Activated CD4-positive, alpha-beta T cell treated with anti-CD3 and anti-CD28 coated beads, Interleukin-2, amount 10 ng/mL, durations not matched to agents 7 days and 5 days (primary cell): ENCODE results near the gene FAM177B. TPM values are rescaled to one million over a fixed set of nuclear protein-coding genes. Genes with fewer than 3 reads are reported as not detected.
"Not testable (repeated sequence)": the region's sequence is repeated elsewhere in the genome, so short reads cannot be mapped to it uniquely, and the experiment has no call there.

Experiments used
- CTCF ChIA-PET: fragments of 350-600 bp; sonication (Branson Sonifier 250); formaldehyde crosslinking; loops from one replicate; lab custom pipeline; 2021; ENCODE audit warnings: antibody characterized with exemption; lab: Charles Lee
- POLR2A ChIA-PET: fragments of 350-600 bp; sonication (Branson Sonifier 250); formaldehyde crosslinking; loops from one replicate; lab custom pipeline; 2021; ENCODE audit warnings: antibody characterized with exemption; lab: Charles Lee
- DNase-seq: peaks from one replicate; pipeline ENCODE4 v3.0.0-alpha.2; 2020
- H3K27ac Mint-ChIP-seq: one replicate; pipeline ENCODE4 v1.8.0; 2021; ENCODE audit warnings: mild to moderate bottlenecking, moderate library complexity, mixed read lengths
- H3K27me3 Mint-ChIP-seq: one replicate; pipeline ENCODE4 v1.8.0; 2021; ENCODE audit warnings: mixed read lengths
- H3K36me3 Mint-ChIP-seq: one replicate; pipeline ENCODE4 v1.8.0; 2021; ENCODE audit warnings: low read depth, mixed read lengths
- H3K4me1 Mint-ChIP-seq: one replicate; pipeline ENCODE4 v1.8.0; 2021; ENCODE audit warnings: mixed read lengths
- H3K4me3 Mint-ChIP-seq: one replicate; pipeline ENCODE4 v1.8.0; 2021; ENCODE audit warnings: mild to moderate bottlenecking, moderate library complexity, mixed read lengths
- H3K9me3 Mint-ChIP-seq: one replicate; pipeline ENCODE4 v1.8.0; 2021; ENCODE audit warnings: mixed read lengths
- total RNA-seq, 2 experiments: library from RNA; stranded (reverse); gene quantifications; one replicate each; pipeline ENCODE4 v1.2.3, GENCODE V29; 2021

FAM177B gene
- total RNA-seq, 2 experiments from 2014 or later, result 0.60 TPM; not detected in 1

GRCh38 chr1:222750651-222751050 lies 13.6 kb downstream of the FAM177B start:
- no peak overlapping the region for H3K4me3 Mint-ChIP-seq
- ChIA-PET POLR2A (interaction anchor here (0.6 kb wide), 1 partner anchor 98 kb away, joined by 4 read pairs; no protein-coding TSS in a partner anchor), CTCF (interaction anchor here (0.6 to 1.3 kb wide), 3 partner anchors 17 to 332 kb away, joined by 4 to 7 read pairs (median 4); no protein-coding TSS in a partner anchor)
- peaks cover 4% of the 10 kb centered on the region for H3K27me3 Mint-ChIP-seq
- H3K27ac Mint-ChIP-seq, result no peak overlapping the region
- H3K36me3 Mint-ChIP-seq, result no peaks in the 10 kb centered on the region
- H3K4me1 Mint-ChIP-seq, result no peaks in the 10 kb centered on the region
- peaks cover 1% of the 10 kb centered on the region for H3K9me3 Mint-ChIP-seq
- DNase-seq, result no peak

GRCh38 chr1:222751255-222751654 lies 14.3 kb downstream of the FAM177B start:
- Mint-ChIP-seq H3K36me3 (no peaks in the 10 kb centered on the region), H3K4me3 (no peak overlapping the region), H3K9me3 (peaks cover 2% of the 10 kb centered on the region), H3K27me3 (peaks cover 7% of the 10 kb centered on the region), H3K27ac (no peak overlapping the region), H3K4me1 (no peaks in the 10 kb centered on the region)
- ChIA-PET CTCF (interaction anchor here (0.6 to 1.3 kb wide), 3 partner anchors 16 to 333 kb away, joined by 4 to 7 read pairs (median 4); no protein-coding TSS in a partner anchor), POLR2A (interaction anchor here (0.6 kb wide), 1 partner anchor 98 kb away, joined by 4 read pairs; no protein-coding TSS in a partner anchor)
- DNase-seq, result no peak

GRCh38 chr1:222754366-222755139 lies 17.6 kb downstream of the FAM177B start:
- H3K36me3 Mint-ChIP-seq, result no peaks in the 10 kb centered on the region
- no peak overlapping the region for H3K4me3 Mint-ChIP-seq
- H3K27me3 Mint-ChIP-seq, result peaks cover 8% of the 10 kb centered on the region
- POLR2A ChIA-PET, result no interaction called here
- no peak for DNase-seq
- no peak overlapping the region for H3K27ac Mint-ChIP-seq
- H3K4me1 Mint-ChIP-seq, result no peaks in the 10 kb centered on the region
- peaks cover 2% of the 10 kb centered on the region for H3K9me3 Mint-ChIP-seq
- CTCF ChIA-PET, result no interaction called here

GRCh38 chr1:222757646-222758268 lies 20.8 kb downstream of the FAM177B start:
- Mint-ChIP-seq H3K27ac (no peak overlapping the region), H3K9me3 (peaks cover 6% of the 10 kb centered on the region), H3K4me1 (no peaks in the 10 kb centered on the region), H3K36me3 (no peaks in the 10 kb centered on the region), H3K27me3 (peaks cover 8% of the 10 kb centered on the region), H3K4me3 (no peak overlapping the region)
- no peak for DNase-seq
- POLR2A ChIA-PET, result no interaction called here
- CTCF ChIA-PET, result no interaction called here

GRCh38 chr1:222759451-222760035 lies 22.5 kb downstream of the FAM177B start:
- H3K27ac Mint-ChIP-seq, result no peak overlapping the region
- no peaks in the 10 kb centered on the region for H3K36me3 Mint-ChIP-seq

GRCh38 chr1:222761083-222761482 lies 24.1 kb downstream of the FAM177B start:
- Mint-ChIP-seq H3K4me1 (no peaks in the 10 kb centered on the region), H3K36me3 (no peaks in the 10 kb centered on the region), H3K4me3 (no peak overlapping the region), H3K27me3 (peaks cover 10% of the 10 kb centered on the region), H3K9me3 (peaks cover 4% of the 10 kb centered on the region), H3K27ac (no peak overlapping the region)
- no peak for DNase-seq
- POLR2A ChIA-PET, result no interaction called here
- CTCF ChIA-PET, result no interaction called here

More at GRCh38 chr1:222759451-222760035, 22.5 kb downstream of the FAM177B start:
- H3K27me3 Mint-ChIP-seq, result peaks cover 10% of the 10 kb centered on the region
- no peak overlapping the region for H3K4me3 Mint-ChIP-seq
- CTCF ChIA-PET, result no interaction called here
- H3K4me1 Mint-ChIP-seq, result no peaks in the 10 kb centered on the region
- POLR2A ChIA-PET, result no interaction called here
- no peak for DNase-seq
- H3K9me3 Mint-ChIP-seq, result peaks cover 6% of the 10 kb centered on the region

GRCh38 chr1:222762178-222762577 lies 25.2 kb downstream of the FAM177B start:
- H3K36me3 Mint-ChIP-seq, H3K9me3 Mint-ChIP-seq, POLR2A ChIA-PET, H3K27ac Mint-ChIP-seq, CTCF ChIA-PET, H3K27me3 Mint-ChIP-seq, DNase-seq, H3K4me1 Mint-ChIP-seq, H3K4me3 Mint-ChIP-seq: not testable (repeated sequence)

- H3K27ac Mint-ChIP-seq, result no peak overlapping the region
Observed at GRCh38 chr1:222767152-222767571, 30.2 kb downstream of the FAM177B start.

GRCh38 chr1:222768592-222768991 lies 31.6 kb downstream of the FAM177B start:
- Mint-ChIP-seq H3K9me3 (peaks cover 20% of the 10 kb centered on the region), H3K4me1 (peaks cover 26% of the 10 kb centered on the region), H3K4me3 (no peak overlapping the region), H3K27me3 (peaks cover 7% of the 10 kb centered on the region), H3K36me3 (peaks cover 10% of the 10 kb centered on the region), H3K27ac (no peak overlapping the region)
- POLR2A ChIA-PET, result no interaction called here
- no peak for DNase-seq
- CTCF ChIA-PET, result no interaction called here

More at GRCh38 chr1:222767152-222767571, 30.2 kb downstream of the FAM177B start:
- H3K4me3 Mint-ChIP-seq, result no peak overlapping the region
- peaks cover 8% of the 10 kb centered on the region for H3K27me3 Mint-ChIP-seq
- POLR2A ChIA-PET, result interaction anchor here (0.7 kb wide), 1 partner anchor 113 kb away, joined by 3 read pairs; no protein-coding TSS in a partner anchor
- peaks cover 21% of the 10 kb centered on the region for H3K9me3 Mint-ChIP-seq
- H3K4me1 Mint-ChIP-seq, result peaks cover 13% of the 10 kb centered on the region
- DNase-seq, result peak; percentile 27
- CTCF ChIA-PET, result interaction anchor here (1.5 kb wide), 1 partner anchor 16 kb away, joined by 4 read pairs; no protein-coding TSS in a partner anchor
- peaks cover 10% of the 10 kb centered on the region for H3K36me3 Mint-ChIP-seq

GRCh38 chr1:222769181-222769580 lies 32.2 kb downstream of the FAM177B start:
- H3K9me3 Mint-ChIP-seq, result peaks cover 20% of the 10 kb centered on the region
- no peak overlapping the region for H3K27ac Mint-ChIP-seq
- peaks cover 10% of the 10 kb centered on the region for H3K36me3 Mint-ChIP-seq
- CTCF ChIA-PET, result no interaction called here
- POLR2A ChIA-PET, result no interaction called here
- H3K27me3 Mint-ChIP-seq, result peaks cover 3% of the 10 kb centered on the region
- no peak overlapping the region for H3K4me3 Mint-ChIP-seq
- no peak for DNase-seq
- peaks cover 26% of the 10 kb centered on the region for H3K4me1 Mint-ChIP-seq

- H3K27ac Mint-ChIP-seq, result no peak overlapping the region
Observed at GRCh38 chr1:222769971-222770620, 33.1 kb downstream of the FAM177B start.

GRCh38 chr1:222772996-222773379 lies 36.0 kb downstream of the FAM177B start:
- DNase-seq, result peak; percentile 35
- peak overlapping the region; percentile 86 for H3K27ac Mint-ChIP-seq
- peaks cover 10% of the 10 kb centered on the region for H3K36me3 Mint-ChIP-seq
- CTCF ChIA-PET, result no interaction called here
- H3K27me3 Mint-ChIP-seq, result peaks cover 4% of the 10 kb centered on the region
- POLR2A ChIA-PET, result no interaction called here
- peak overlapping the region; percentile 22 for H3K4me3 Mint-ChIP-seq
- H3K4me1 Mint-ChIP-seq, result peaks cover 19% of the 10 kb centered on the region
- H3K9me3 Mint-ChIP-seq, result peaks cover 16% of the 10 kb centered on the region

More at GRCh38 chr1:222769971-222770620, 33.1 kb downstream of the FAM177B start:
- POLR2A ChIA-PET, result no interaction called here
- Mint-ChIP-seq H3K36me3 (peaks cover 10% of the 10 kb centered on the region), H3K4me1 (peaks cover 26% of the 10 kb centered on the region), H3K27me3 (peaks cover 3% of the 10 kb centered on the region), H3K9me3 (peaks cover 20% of the 10 kb centered on the region), H3K4me3 (no peak overlapping the region)
- CTCF ChIA-PET, result no interaction called here
- DNase-seq, result no peak
